MCF 10A (cell line): ENCODE measurements around the gene ARNT2. TPM values are rescaled to one million over a fixed set of nuclear protein-coding genes. Genes with fewer than 3 reads are reported as not detected.

Source experiments
- BruUV-seq: library from RNA; stranded (reverse); fragments of 400-500 nt; replicated peaks from 2 replicates; lab custom pipeline; 2021; lab: Mats Ljungman, UMichigan
- CTCF ChIA-PET: fragments of 300-600 bp; sonication (Branson Sonifier 250); formaldehyde crosslinking; extraction: SDS; loops from one replicate; lab custom pipeline; 2021; ENCODE audit warnings: antibody characterized with exemption, inconsistent platforms; lab: Yijun Ruan, JAX
- POLR2A ChIA-PET: fragments of 300-600, 350-650 bp; sonication (Branson Sonifier 250); formaldehyde crosslinking; extraction: SDS; loops from one replicate; lab custom pipeline; 2020; ENCODE audit warnings: antibody characterized with exemption, inconsistent platforms; lab: Yijun Ruan, JAX
- DNase-seq: peaks from one replicate; pipeline ENCODE4 v3.0.0-alpha.2; 2018; ENCODE audit not compliant: unreplicated experiment
- H3K27ac Mint-ChIP-seq: one replicate; pipeline ENCODE4 v1.8.0; 2022; ENCODE audit warnings: mild to moderate bottlenecking, low read depth, mixed read lengths; ENCODE audit not compliant: unreplicated experiment
- H3K27me3 Mint-ChIP-seq: one replicate; pipeline ENCODE4 v1.8.0; 2022; ENCODE audit warnings: mixed read lengths; ENCODE audit not compliant: insufficient read depth, unreplicated experiment
- H3K36me3 Mint-ChIP-seq: one replicate; pipeline ENCODE4 v1.8.0; 2022; ENCODE audit warnings: mild to moderate bottlenecking, moderate library complexity, mixed read lengths; ENCODE audit not compliant: insufficient read depth, unreplicated experiment
- H3K4me1 Mint-ChIP-seq: one replicate; pipeline ENCODE4 v1.8.0; 2022; ENCODE audit warnings: mixed read lengths; ENCODE audit not compliant: insufficient read depth, unreplicated experiment
- H3K4me3 Mint-ChIP-seq: one replicate; pipeline ENCODE4 v1.8.0; 2022; ENCODE audit warnings: mild to moderate bottlenecking, moderate library complexity, mixed read lengths; ENCODE audit not compliant: unreplicated experiment
- H3K9me3 Mint-ChIP-seq: one replicate; pipeline ENCODE4 v1.8.0; 2022; ENCODE audit warnings: mixed read lengths; ENCODE audit not compliant: unreplicated experiment
- intact Hi-C: fragments of 100-400 bp; cut with micrococcal nuclease; formaldehyde crosslinking; loops from 2 replicates; pipeline ENCODE4 v1.14.1; 2022
- total RNA-seq: library from RNA; stranded (reverse); gene quantifications from 2 replicates; pipeline ENCODE4 v1.2.3, GENCODE V29; 2022
- TF ChIP-seq, protein P1 (sequence below): fragments of 200-600 bp; IDR thresholded peaks from one replicate; pipeline ENCODE4 v1.8.0; 2022; ENCODE audit warnings: antibody characterized with exemption, mild to moderate bottlenecking; ENCODE audit not compliant: unreplicated experiment

Gene ARNT2
- total RNA-seq, 1 experiment from 2014 or later: 1.6 TPM

DNA sequence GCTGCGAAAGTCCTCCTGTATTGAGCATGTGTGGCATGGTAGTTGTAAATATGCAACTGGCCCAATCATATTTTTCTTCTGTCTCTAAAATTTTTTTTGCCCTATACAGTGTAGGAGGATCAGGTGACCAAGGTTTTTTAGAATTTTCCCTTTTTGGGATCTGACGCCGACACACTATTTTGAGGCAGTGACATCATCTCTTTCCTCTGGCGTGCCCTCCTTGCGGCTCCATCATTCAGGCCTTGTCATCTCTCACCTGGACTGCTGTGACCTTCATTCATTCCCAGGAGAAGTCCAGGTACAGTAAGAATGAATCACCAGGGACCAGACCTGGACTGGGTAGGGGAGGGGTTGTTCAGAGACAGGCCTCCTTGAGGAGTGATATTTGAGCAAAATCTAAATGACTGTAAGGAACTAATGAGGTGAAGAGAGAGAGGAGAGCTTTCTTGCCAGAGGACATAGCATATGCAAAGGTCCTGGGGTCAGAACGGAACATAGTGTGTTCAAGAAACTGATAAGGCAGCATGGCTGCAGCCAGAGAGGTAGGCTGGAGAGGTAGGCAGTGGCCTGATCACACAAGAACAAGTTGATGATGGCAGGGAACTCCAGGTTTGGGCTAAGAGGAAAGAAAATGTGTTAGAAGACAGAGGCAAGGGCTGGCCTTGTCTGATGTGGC lies 38.7 kb downstream of the ARNT2 start:
- POLR2A ChIA-PET: no interaction called here
- CTCF ChIA-PET: interaction anchor here (0.7 to 1.2 kb wide), 2 partner anchors 13 to 625 kb away, joined by 3 to 4 read pairs; no protein-coding TSS in a partner anchor
- DNase-seq: no peak
- BruUV-seq: no TSS peak
- Mint-ChIP-seq H3K27ac (no peak overlapping the region), H3K36me3 (peaks cover 4% of the 10 kb centered on the region), H3K9me3 (no peaks in the 10 kb centered on the region), H3K4me3 (no peak overlapping the region), H3K4me1 (no peaks in the 10 kb centered on the region), H3K27me3 (no peaks in the 10 kb centered on the region)
- intact Hi-C loops: no loop called here
- TF ChIP-seq, protein P1, sequence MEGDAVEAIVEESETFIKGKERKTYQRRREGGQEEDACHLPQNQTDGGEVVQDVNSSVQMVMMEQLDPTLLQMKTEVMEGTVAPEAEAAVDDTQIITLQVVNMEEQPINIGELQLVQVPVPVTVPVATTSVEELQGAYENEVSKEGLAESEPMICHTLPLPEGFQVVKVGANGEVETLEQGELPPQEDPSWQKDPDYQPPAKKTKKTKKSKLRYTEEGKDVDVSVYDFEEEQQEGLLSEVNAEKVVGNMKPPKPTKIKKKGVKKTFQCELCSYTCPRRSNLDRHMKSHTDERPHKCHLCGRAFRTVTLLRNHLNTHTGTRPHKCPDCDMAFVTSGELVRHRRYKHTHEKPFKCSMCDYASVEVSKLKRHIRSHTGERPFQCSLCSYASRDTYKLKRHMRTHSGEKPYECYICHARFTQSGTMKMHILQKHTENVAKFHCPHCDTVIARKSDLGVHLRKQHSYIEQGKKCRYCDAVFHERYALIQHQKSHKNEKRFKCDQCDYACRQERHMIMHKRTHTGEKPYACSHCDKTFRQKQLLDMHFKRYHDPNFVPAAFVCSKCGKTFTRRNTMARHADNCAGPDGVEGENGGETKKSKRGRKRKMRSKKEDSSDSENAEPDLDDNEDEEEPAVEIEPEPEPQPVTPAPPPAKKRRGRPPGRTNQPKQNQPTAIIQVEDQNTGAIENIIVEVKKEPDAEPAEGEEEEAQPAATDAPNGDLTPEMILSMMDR: no peak

GRCh38 chr15:80444680-80445251 lies 40.6 kb downstream of the ARNT2 start:
- TF ChIP-seq, protein P1: no peak
- Mint-ChIP-seq H3K9me3 (no peaks in the 10 kb centered on the region), H3K36me3 (no peaks in the 10 kb centered on the region), H3K27ac (no peak overlapping the region), H3K4me3 (no peak overlapping the region), H3K27me3 (no peaks in the 10 kb centered on the region), H3K4me1 (no peaks in the 10 kb centered on the region)
- intact Hi-C loops: no loop called here
- ChIA-PET POLR2A (no interaction called here), CTCF (interaction anchor here (1.0 kb wide), 1 partner anchor 11 kb away, joined by 4 read pairs; no protein-coding TSS in a partner anchor)
- DNase-seq: no peak
- no TSS peak for BruUV-seq

DNA sequence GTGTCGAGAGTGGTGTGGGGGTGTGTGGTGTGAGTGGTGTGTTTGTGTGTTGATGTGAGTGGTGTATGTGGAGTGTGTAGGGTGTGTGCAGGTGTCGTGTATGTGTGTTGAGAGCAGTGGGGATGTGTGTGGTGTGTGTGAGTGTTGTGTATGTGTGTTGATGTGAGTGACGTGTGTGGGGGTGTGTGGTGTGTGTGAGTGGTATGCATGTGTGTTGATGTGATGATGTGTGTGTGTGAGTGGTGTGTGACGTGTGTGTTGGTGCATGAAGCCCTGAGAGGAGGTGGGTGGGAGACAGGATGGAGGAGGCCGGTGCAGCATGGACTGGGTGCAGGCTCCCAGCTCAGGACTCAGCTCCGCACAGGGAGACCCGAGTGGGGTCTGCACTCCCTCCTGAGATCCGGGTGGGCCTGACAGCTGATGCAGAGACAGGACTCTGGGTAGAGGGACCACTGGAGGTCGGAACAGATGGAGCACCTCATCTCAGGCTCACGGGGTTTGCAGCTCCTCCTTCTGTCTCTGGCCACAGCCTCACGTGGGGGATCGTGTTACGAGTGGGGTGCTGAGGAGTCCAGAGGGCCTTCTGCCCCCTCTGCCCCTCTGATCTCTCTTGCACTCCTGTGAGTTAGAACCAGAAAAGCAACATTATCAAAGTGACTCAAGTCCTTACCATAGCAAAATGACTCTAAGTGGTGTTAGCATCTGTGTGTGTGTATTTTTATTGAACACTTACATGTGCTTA lies 41.3 kb downstream of the ARNT2 start:
- H3K4me3 Mint-ChIP-seq: no peak overlapping the region
- DNase-seq: no peak
- no TSS peak for BruUV-seq
- intact Hi-C loops: no loop called here
- POLR2A ChIA-PET: no interaction called here
- no peaks in the 10 kb centered on the region for H3K4me1 Mint-ChIP-seq
- H3K9me3 Mint-ChIP-seq: no peaks in the 10 kb centered on the region
- TF ChIP-seq, protein P1: no peak
- CTCF ChIA-PET: interaction anchor here (0.6 to 1.0 kb wide), 2 partner anchors 10 to 447 kb away, joined by 3 to 4 read pairs; no protein-coding TSS in a partner anchor
- H3K36me3 Mint-ChIP-seq: no peaks in the 10 kb centered on the region
- no peak overlapping the region for H3K27ac Mint-ChIP-seq
- H3K27me3 Mint-ChIP-seq: no peaks in the 10 kb centered on the region

GRCh38 chr15:80447077-80447476 lies 42.9 kb downstream of the ARNT2 start:
- no TSS peak for BruUV-seq

More at GRCh38 chr15:80447077-80447476, 42.9 kb downstream of the ARNT2 start:
- H3K27me3 Mint-ChIP-seq: no peaks in the 10 kb centered on the region
- H3K27ac Mint-ChIP-seq: no peak overlapping the region
- H3K4me3 Mint-ChIP-seq: no peak overlapping the region
- no peaks in the 10 kb centered on the region for H3K36me3 Mint-ChIP-seq
- TF ChIP-seq, protein P1: no peak
- no peak for DNase-seq
- intact Hi-C loops: no loop called here
- no peaks in the 10 kb centered on the region for H3K9me3 Mint-ChIP-seq
- POLR2A ChIA-PET: interaction anchor here (0.7 kb wide), 1 partner anchor 420 kb away, joined by 4 read pairs; no protein-coding TSS in a partner anchor
- H3K4me1 Mint-ChIP-seq: no peaks in the 10 kb centered on the region
- CTCF ChIA-PET: interaction anchor here (1.8 kb wide), 1 partner anchor 9 kb away, joined by 13 read pairs; no protein-coding TSS in a partner anchor
